PC-3 (cell line): ENCODE data around the gene DCLK1.

Experiments
- EZH2 ChIP-seq: fragments of 300-600 bp; sonication (generic); IDR thresholded peaks from one replicate; pipeline ENCODE4 v1.6.1; 2017; ENCODE audit warnings: antibody characterized with exemption, mild to moderate bottlenecking, low read length; ENCODE audit not compliant: unreplicated experiment
- TF ChIP-seq, protein P1 (sequence below): fragments of 300-600 bp; sonication (generic); conservative IDR thresholded peaks from 2 replicates; pipeline ENCODE4 v1.5.1; 2017; ENCODE audit warnings: antibody characterized with exemption, low read depth, mild to moderate bottlenecking, low read length

DNA sequence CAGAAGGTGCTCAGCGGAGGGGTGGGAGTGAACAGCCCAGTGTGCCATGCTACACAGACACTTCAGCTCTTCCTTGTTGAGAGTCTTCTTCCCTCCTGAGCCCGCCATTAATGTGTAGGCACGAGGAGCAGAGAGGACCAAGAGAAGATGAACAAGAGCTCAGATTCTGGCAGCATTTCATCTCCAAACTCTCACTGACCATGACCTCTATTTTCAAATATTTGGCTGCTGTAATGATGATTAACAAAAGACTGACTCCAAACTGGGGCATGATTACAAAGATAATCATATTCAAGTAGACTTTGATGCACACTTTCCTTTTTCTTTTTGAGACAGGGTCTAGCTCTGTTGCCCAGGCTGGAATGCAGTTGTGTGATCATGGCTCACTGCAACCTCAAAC is 236.5 kb downstream of the DCLK1 start:
- TF ChIP-seq, protein P1, sequence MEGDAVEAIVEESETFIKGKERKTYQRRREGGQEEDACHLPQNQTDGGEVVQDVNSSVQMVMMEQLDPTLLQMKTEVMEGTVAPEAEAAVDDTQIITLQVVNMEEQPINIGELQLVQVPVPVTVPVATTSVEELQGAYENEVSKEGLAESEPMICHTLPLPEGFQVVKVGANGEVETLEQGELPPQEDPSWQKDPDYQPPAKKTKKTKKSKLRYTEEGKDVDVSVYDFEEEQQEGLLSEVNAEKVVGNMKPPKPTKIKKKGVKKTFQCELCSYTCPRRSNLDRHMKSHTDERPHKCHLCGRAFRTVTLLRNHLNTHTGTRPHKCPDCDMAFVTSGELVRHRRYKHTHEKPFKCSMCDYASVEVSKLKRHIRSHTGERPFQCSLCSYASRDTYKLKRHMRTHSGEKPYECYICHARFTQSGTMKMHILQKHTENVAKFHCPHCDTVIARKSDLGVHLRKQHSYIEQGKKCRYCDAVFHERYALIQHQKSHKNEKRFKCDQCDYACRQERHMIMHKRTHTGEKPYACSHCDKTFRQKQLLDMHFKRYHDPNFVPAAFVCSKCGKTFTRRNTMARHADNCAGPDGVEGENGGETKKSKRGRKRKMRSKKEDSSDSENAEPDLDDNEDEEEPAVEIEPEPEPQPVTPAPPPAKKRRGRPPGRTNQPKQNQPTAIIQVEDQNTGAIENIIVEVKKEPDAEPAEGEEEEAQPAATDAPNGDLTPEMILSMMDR: no peak
- no peak for TF ChIP-seq EZH2
